HepG2 (cell line): ENCODE data around the gene ITIH1. TPM values are rescaled to one million over a fixed set of nuclear protein-coding genes. Genes with fewer than 3 reads are reported as not detected.

Experiments used
- ASH2L ChIP-seq: fragments of 300-600, 200-600 bp; sonication (generic); IDR thresholded peaks from 2 replicates; pipeline ENCODE4 v1.7.0; 2017; ENCODE audit warnings: low read depth, mild to moderate bottlenecking, moderate library complexity, mixed read lengths, low read length; ENCODE audit not compliant: insufficient read length
- BRCA1 ChIP-seq: sonication (generic); formaldehyde crosslinking; IDR thresholded peaks from 2 replicates; pipeline ENCODE4 v1.4.0; 2020; ENCODE audit warnings: missing genetic modification reagents
- CHCHD3 ChIP-seq: sonication (generic); formaldehyde crosslinking; IDR thresholded peaks from 2 replicates; pipeline ENCODE4 v1.8.0; 2022; ENCODE audit warnings: mild to moderate bottlenecking, missing genetic modification reagents, moderate library complexity
- DNMT3B ChIP-seq: conservative IDR thresholded peaks from 2 replicates; pipeline ENCODE4 v1.6.1; 2016; ENCODE audit warnings: missing biosample characterization, control low read depth
- ERF ChIP-seq: IDR thresholded peaks from 2 replicates; pipeline ENCODE4 v1.6.1; 2018; ENCODE audit warnings: missing biosample characterization, missing genetic modification reagents
- FOSL2 ChIP-seq: sonication (generic); formaldehyde crosslinking; IDR thresholded peaks from 2 replicates; pipeline ENCODE4 v1.4.0; 2020; ENCODE audit warnings: missing genetic modification reagents
- MAZ ChIP-seq, 2 experiments: sonication (generic) in 1 of 2; formaldehyde crosslinking in 1 of 2; IDR thresholded peaks; 2 replicates each; pipeline versions ENCODE4 v1.5.0 to v1.6.1; 2012 to 2020; ENCODE audit warnings: low read depth in 2 of 2, mild to moderate bottlenecking in 2 of 2, borderline replicate concordance in 1 of 2, improper control_type of control experiment in 1 of 2, low read length in 1 of 2, missing genetic modification reagents in 1 of 2, moderate library complexity in 1 of 2
- NCOA5 ChIP-seq: sonication (generic); formaldehyde crosslinking; IDR thresholded peaks from 2 replicates; pipeline ENCODE4 v1.4.0; 2020; ENCODE audit warnings: missing genetic modification reagents
- PHB2 ChIP-seq: fragments of 450-650 bp; IDR thresholded peaks from 2 replicates; pipeline ENCODE4 v1.6.1; 2018; ENCODE audit not compliant: partially characterized antibody
- SRSF9 ChIP-seq: fragments of 200-400 bp; formaldehyde crosslinking; IDR thresholded peaks from 2 replicates; pipeline ENCODE4 v1.6.1; 2018; ENCODE audit warnings: borderline replicate concordance, mild to moderate bottlenecking, low read depth, low read length; ENCODE audit not compliant: insufficient read depth, poor library complexity, severe bottlenecking
- U2AF1 ChIP-seq: fragments of 200-400 bp; formaldehyde crosslinking; optimal IDR thresholded peaks from 2 replicates; pipeline ENCODE3; 2017; ENCODE audit warnings: mild to moderate bottlenecking, low read depth, low read length
- YEATS2 ChIP-seq: sonication (generic); formaldehyde crosslinking; IDR thresholded peaks from 2 replicates; pipeline ENCODE4 v1.4.0; 2020; ENCODE audit warnings: missing genetic modification reagents, borderline replicate concordance
- ZBTB7A ChIP-seq: sonication (generic); formaldehyde crosslinking; IDR thresholded peaks from 2 replicates; pipeline ENCODE4 v1.8.0; 2022; ENCODE audit warnings: mild to moderate bottlenecking, missing genetic modification reagents
- ZMYM4 ChIP-seq: sonication (generic); formaldehyde crosslinking; IDR thresholded peaks from 2 replicates; pipeline ENCODE4 v1.8.1; 2023; ENCODE audit warnings: mild to moderate bottlenecking, missing genetic modification reagents
- ZNF570 ChIP-seq: sonication (generic); formaldehyde crosslinking; IDR thresholded peaks from 2 replicates; pipeline ENCODE4 v1.4.0; 2020; ENCODE audit warnings: mild to moderate bottlenecking, missing genetic modification reagents, borderline replicate concordance
- ZNF703 ChIP-seq: sonication (generic); formaldehyde crosslinking; IDR thresholded peaks from 2 replicates; pipeline ENCODE4 v1.5.1; 2020; ENCODE audit warnings: missing genetic modification reagents, mild to moderate bottlenecking, moderate library complexity, borderline replicate concordance
- polyA plus RNA-seq, 8 experiments: library from polyadenylated mRNA; depleted of rRNA in 3 of 8; stranded (reverse) in 7 of 8; unstranded in 1 of 8; fragments of >200 nt; fragmentation: Illumina TruSeq in 4 of 8; extraction: Trizol in 4 of 8; gene quantifications; 2 replicates each; pipeline versions ENCODE4 v1.2.1 to v1.2.3, GENCODE V29; 2011 to 2016; ENCODE audit warnings: low read depth in 4 of 8, missing spikeins in 1 of 8, mixed read lengths in 1 of 8; ENCODE audit not compliant: insufficient read depth in 1 of 8
- total RNA-seq, 5 experiments: library from RNA; depleted of rRNA; stranded (reverse); fragments of >200 nt; fragmentation: Illumina TruSeq; extraction: Trizol; gene quantifications; 2 replicates each; pipeline ENCODE4 v1.2.3, GENCODE V29; 2016; ENCODE audit warnings: low read depth in 1 of 5
- TF ChIP-seq, protein P1 (sequence below): sonication (generic); formaldehyde crosslinking; IDR thresholded peaks from 2 replicates; pipeline ENCODE4 v1.4.0; 2020; ENCODE audit warnings: mild to moderate bottlenecking, missing genetic modification reagents
- TF ChIP-seq, protein P2 (sequence below): sonication (generic); formaldehyde crosslinking; IDR thresholded peaks from 2 replicates; pipeline ENCODE4 v1.5.0; 2020; ENCODE audit warnings: mild to moderate bottlenecking, missing genetic modification reagents
- TF ChIP-seq, protein P3 (sequence below): IDR thresholded peaks from 2 replicates; pipeline ENCODE4 v1.6.1; 2016; ENCODE audit warnings: mild to moderate bottlenecking

The ITIH1 gene
- total and polyA plus RNA-seq, 2 of the 13 experiments (the other 11 are each of a cell fraction or from before 2014, with no cell fraction given): 12.3 to 19.6 TPM

GRCh38 chr3:52792413-52792812, 15.0 kb downstream of the ITIH1 start (continued):
- no peak for TF ChIP-seq ZNF703
- no peak for TF ChIP-seq ASH2L
- no peak for TF ChIP-seq MAZ (IDR thresholded peaks at IDR 0.05; ENCODE audit: borderline replicate concordance, low read depth, low read length)
- no peak for TF ChIP-seq MAZ (CRISPR knock-in tag; IDR thresholded peaks at IDR 0.05; ENCODE audit: low read depth)
- 0 out of 2 replicates have a peak, but pooled peaks have one; percentile 0 for TF ChIP-seq FOSL2
- no peak for TF ChIP-seq ZBTB7A (CRISPR knock-in tag)
- TF ChIP-seq, protein P1, sequence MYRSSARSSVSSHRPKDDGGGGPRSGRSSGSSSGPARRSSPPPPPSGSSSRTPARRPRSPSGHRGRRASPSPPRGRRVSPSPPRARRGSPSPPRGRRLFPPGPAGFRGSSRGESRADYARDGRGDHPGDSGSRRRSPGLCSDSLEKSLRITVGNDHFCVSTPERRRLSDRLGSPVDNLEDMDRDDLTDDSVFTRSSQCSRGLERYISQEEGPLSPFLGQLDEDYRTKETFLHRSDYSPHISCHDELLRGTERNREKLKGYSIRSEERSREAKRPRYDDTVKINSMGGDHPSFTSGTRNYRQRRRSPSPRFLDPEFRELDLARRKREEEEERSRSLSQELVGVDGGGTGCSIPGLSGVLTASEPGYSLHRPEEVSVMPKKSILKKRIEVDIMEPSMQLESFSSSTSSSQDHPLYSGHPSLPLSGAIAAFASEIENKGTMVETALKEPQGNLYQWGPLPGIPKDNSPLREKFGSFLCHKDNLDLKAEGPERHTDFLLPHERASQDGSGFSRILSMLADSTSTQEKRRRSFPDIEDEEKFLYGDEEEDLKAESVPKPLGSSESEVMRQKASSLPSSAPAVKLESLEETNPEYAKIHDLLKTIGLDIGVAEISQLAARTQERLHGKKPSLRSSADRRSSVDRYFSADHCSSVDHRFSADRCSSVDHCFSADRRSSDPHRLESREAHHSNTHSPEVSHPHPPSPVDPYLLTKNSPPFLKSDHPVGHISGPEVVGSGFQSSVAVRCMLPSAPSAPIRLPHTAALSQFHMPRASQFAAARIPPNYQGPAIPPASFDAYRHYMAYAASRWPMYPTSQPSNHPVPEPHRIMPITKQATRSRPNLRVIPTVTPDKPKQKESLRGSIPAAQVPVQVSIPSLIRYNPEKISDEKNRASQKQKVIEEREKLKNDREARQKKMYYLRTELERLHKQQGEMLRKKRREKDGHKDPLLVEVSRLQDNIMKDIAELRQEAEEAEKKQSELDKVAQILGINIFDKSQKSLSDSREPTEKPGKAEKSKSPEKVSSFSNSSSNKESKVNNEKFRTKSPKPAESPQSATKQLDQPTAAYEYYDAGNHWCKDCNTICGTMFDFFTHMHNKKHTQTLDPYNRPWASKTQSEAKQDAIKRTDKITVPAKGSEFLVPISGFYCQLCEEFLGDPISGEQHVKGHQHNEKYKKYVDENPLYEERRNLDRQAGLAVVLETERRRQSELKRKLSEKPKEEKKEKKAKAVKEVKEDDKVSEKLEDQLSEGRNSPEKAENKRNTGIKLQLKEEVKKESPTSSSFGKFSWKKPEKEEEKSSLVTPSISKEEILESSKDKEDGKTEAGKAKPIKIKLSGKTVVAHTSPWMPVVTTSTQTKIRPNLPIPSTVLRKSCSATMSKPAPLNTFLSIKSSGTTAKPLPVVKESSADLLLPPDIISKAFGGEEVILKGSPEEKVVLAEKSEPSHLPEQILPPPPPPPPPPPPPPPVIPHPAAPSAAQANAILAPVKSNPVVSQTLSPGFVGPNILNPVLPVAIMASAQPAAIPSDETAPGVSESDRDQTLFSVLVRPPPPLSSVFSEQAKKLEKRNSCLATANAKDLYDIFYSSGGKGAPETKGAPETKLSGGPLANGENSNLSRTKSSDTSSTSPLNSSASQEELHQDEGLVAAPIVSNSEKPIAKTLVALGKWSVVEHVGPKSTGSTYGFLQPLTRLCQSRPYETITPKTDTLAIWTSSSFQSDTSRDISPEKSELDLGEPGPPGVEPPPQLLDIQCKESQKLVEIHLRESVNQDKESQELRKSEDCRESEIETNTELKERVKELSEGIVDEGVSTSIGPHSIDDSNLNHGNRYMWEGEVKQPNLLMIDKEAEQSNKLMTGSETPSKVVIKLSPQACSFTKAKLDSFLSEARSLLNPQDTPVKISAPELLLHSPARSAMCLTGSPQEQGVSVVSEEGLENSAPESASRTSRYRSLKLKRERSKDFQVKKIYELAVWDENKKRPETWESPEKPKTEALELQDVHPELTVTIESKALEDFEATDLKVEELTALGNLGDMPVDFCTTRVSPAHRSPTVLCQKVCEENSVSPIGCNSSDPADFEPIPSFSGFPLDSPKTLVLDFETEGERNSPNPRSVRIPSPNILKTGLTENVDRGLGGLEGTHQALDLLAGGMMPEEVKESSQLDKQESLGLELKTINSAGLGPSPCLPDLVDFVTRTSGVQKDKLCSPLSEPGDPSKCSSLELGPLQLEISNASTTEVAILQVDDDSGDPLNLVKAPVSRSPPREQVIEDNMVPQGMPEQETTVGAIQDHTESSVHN (CRISPR knock-in tag): no peak
- no peak for TF ChIP-seq DNMT3B (CRISPR knock-in tag)
- TF ChIP-seq SRSF9: no peak
- TF ChIP-seq PHB2: no peak
- TF ChIP-seq BRCA1 (CRISPR knock-in tag): no peak
- no peak for TF ChIP-seq NCOA5 (CRISPR knock-in tag)
- TF ChIP-seq ZMYM4 (CRISPR knock-in tag): no peak
- 0 out of 2 replicates have a peak, but pooled peaks have one; percentile 32 for TF ChIP-seq ERF (CRISPR knock-in tag)
- TF ChIP-seq, protein P2, sequence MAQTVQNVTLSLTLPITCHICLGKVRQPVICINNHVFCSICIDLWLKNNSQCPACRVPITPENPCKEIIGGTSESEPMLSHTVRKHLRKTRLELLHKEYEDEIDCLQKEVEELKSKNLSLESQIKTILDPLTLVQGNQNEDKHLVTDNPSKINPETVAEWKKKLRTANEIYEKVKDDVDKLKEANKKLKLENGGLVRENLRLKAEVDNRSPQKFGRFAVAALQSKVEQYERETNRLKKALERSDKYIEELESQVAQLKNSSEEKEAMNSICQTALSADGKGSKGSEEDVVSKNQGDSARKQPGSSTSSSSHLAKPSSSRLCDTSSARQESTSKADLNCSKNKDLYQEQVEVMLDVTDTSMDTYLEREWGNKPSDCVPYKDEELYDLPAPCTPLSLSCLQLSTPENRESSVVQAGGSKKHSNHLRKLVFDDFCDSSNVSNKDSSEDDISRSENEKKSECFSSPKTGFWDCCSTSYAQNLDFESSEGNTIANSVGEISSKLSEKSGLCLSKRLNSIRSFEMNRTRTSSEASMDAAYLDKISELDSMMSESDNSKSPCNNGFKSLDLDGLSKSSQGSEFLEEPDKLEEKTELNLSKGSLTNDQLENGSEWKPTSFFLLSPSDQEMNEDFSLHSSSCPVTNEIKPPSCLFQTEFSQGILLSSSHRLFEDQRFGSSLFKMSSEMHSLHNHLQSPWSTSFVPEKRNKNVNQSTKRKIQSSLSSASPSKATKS: no peak
- no peak for TF ChIP-seq ZNF570 (CRISPR knock-in tag)
- TF ChIP-seq, protein P3, sequence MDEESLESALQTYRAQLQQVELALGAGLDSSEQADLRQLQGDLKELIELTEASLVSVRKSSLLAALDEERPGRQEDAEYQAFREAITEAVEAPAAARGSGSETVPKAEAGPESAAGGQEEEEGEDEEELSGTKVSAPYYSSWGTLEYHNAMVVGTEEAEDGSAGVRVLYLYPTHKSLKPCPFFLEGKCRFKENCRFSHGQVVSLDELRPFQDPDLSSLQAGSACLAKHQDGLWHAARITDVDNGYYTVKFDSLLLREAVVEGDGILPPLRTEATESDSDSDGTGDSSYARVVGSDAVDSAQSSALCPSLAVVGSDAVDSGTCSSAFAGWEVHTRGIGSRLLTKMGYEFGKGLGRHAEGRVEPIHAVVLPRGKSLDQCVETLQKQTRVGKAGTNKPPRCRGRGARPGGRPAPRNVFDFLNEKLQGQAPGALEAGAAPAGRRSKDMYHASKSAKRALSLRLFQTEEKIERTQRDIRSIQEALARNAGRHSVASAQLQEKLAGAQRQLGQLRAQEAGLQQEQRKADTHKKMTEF (CRISPR knock-in tag): no peak; the same call in 1 of the 2 replicates
- no peak for TF ChIP-seq CHCHD3 (CRISPR knock-in tag)
- TF ChIP-seq U2AF1: no peak
- TF ChIP-seq YEATS2 (CRISPR knock-in tag): no peak; the same call in 1 of the 2 replicates
